Loucy (cell line): ENCODE data around the gene PSG1.
"Not testable (repeated sequence)": the region's sequence is repeated elsewhere in the genome, so short reads cannot be mapped to it uniquely, and the experiment has no call there.

ENCODE experiments used
- EZH2phosphoT487 ChIP-seq: fragments of 200-600 bp; IDR thresholded peaks from 2 replicates; pipeline ENCODE4 v1.6.1; 2018; ENCODE audit warnings: antibody characterized with exemption, mild to moderate bottlenecking, moderate library complexity, borderline replicate concordance
- TF ChIP-seq, protein P1 (sequence below): fragments of 200-600 bp; sonication (generic); conservative IDR thresholded peaks from 2 replicates; pipeline ENCODE4 v1.5.1; 2014; ENCODE audit warnings: mild to moderate bottlenecking, antibody characterized with exemption, low read length

DNA sequence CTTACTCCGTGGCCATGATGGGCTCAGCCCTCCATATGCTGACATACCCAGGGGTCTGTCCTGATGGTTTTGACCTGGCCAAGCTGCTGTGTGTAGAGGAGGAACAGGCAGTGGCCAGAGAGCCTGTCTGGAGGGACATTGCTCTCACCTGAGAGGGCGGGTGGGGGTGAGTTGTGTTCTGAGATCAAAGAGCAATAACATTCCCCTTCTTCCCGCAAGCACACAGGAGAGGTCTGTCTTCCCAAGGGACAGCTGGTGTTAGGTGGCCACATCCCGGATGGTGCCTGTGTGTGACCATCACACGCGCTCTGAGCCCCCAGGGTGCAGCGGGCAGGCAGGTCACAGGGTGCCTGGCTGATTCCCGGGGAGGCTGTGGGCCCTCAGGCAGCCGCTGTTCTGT, 1.1 kb upstream of the PSG1 start:
- TF ChIP-seq, protein P1, sequence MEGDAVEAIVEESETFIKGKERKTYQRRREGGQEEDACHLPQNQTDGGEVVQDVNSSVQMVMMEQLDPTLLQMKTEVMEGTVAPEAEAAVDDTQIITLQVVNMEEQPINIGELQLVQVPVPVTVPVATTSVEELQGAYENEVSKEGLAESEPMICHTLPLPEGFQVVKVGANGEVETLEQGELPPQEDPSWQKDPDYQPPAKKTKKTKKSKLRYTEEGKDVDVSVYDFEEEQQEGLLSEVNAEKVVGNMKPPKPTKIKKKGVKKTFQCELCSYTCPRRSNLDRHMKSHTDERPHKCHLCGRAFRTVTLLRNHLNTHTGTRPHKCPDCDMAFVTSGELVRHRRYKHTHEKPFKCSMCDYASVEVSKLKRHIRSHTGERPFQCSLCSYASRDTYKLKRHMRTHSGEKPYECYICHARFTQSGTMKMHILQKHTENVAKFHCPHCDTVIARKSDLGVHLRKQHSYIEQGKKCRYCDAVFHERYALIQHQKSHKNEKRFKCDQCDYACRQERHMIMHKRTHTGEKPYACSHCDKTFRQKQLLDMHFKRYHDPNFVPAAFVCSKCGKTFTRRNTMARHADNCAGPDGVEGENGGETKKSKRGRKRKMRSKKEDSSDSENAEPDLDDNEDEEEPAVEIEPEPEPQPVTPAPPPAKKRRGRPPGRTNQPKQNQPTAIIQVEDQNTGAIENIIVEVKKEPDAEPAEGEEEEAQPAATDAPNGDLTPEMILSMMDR, result not testable (repeated sequence)
- TF ChIP-seq EZH2phosphoT487, result not testable (repeated sequence)
